Heart right ventricle (tissue), 16 donors: Measurements from ENCODE around the gene USP40. TPM values are rescaled to one million over a fixed set of nuclear protein-coding genes. Genes with fewer than 3 reads are reported as not detected.
A peak's percentile ranks its signal among the peaks of the same experiment; 100 is the strongest.

Source experiments
- ATAC-seq, 8 donors: fragments of 200-7000 bp; cut with Tn5 transposase; one replicate each; pipeline ENCODE4 v1.9.1; 2020; ENCODE audit warnings: mild to moderate bottlenecking in 8 of 8, moderate library complexity in 8 of 8, moderate number of reproducible peaks in 1 of 8
- DNase-seq, 2 donors: peaks; one replicate each; pipeline ENCODE4 v3.0.0-alpha.2; 2020
- H3K27ac ChIP-seq, 10 donors: fragments of 200-600 bp; sonication (generic) in 2 of 10; one replicate each; pipeline versions ENCODE4 v1.5.0 to v1.8.0; 2020 to 2022; ENCODE audit warnings: mild to moderate bottlenecking in 3 of 10
- H3K27me3 ChIP-seq, 7 donors: fragments of 200-600 bp; one replicate each; pipeline ENCODE4 v1.8.0; 2021 to 2022; ENCODE audit warnings: mild to moderate bottlenecking in 2 of 7
- H3K36me3 ChIP-seq, 9 donors: fragments of 200-600 bp; sonication (generic) in 1 of 9; one replicate each; pipeline versions ENCODE4 v1.5.0 to v1.8.0; 2020 to 2022; ENCODE audit warnings: mild to moderate bottlenecking in 2 of 9
- H3K4me1 ChIP-seq, 9 donors: fragments of 200-600 bp; sonication (generic) in 1 of 9; one replicate each; pipeline versions ENCODE4 v1.5.0 to v1.8.0; 2020 to 2022; ENCODE audit warnings: mild to moderate bottlenecking in 4 of 9
- H3K4me3 ChIP-seq, 10 donors: fragments of 200-600 bp; sonication (generic) in 2 of 10; one replicate each; pipeline versions ENCODE4 v1.5.0 to v1.8.0; 2020 to 2022; ENCODE audit warnings: mild to moderate bottlenecking in 7 of 10, moderate library complexity in 2 of 10
- H3K9me3 ChIP-seq, 11 donors: fragments of 200-600 bp in 10 of 11; sonication (generic) in 2 of 11; one replicate each; pipeline versions ENCODE4 v1.5.0 to v1.8.0; 2013 to 2022; ENCODE audit warnings: mild to moderate bottlenecking in 2 of 11, control low read depth in 1 of 11, moderate library complexity in 1 of 11
- WGBS, 2 donors: extraction: QIAGEN DNeasy Blood & Tissue Kit; methylation state at CpG; one replicate each; pipeline ENCODE4 v1.1.7; 2013; ENCODE audit warnings: inconsistent platforms in 1 of 2; 5-methylcytosine and 5-hydroxymethylcytosine counted together
- intact Hi-C, 10 donors: fragments of 100-400 bp; cut with DNase I; formaldehyde crosslinking; loops; one replicate each; pipeline versions ENCODE4 v1.11.1 to v1.14.2; 2022
- polyA plus RNA-seq, 2 donors: library from polyadenylated mRNA; stranded (reverse); fragments of 200-250 nt; gene quantifications; one replicate each; pipeline ENCODE4 v1.2.3, GENCODE V29; 2013
- total RNA-seq, 10 donors: library from RNA; stranded (reverse); fragmentation: NEBNext Ultra II Directional in 3 of 10; extraction: Animal tissue kit (Norgen Biotek cat#: 25700) in 3 of 10; gene quantifications; one replicate each; pipeline versions ENCODE4 v1.2.1 to v1.2.4, GENCODE V29; 2021 to 2023
- TF ChIP-seq, protein P1 (sequence below), 9 donors: fragments of 200-600 bp; sonication (generic) in 2 of 9; IDR thresholded peaks; one replicate each; pipeline versions ENCODE4 v1.5.0 to v1.8.0; 2021 to 2022; ENCODE audit warnings: antibody characterized with exemption in 9 of 9, mild to moderate bottlenecking in 5 of 9, moderate library complexity in 1 of 9
- donor health status: Arrhythmogenic right ventricular cardiomyopathy.
- donor health status: ischemic (EF 13 %, LVEDD 7.1; RV severe dilation, severe dysfunction).
- donor health status: healthy with polysubstance abuse.
- donor health status: DM: no; HTN: yes; CAD: no.
- donor health status: DM: no; HTN: no; CAD: no.
- donor health status: ischemic (EF 25% LVEDD 6.9; RV normal size, moderate dysfunction).
- donor health status: ischemic (EF 25% LVEDD 5.7; RV mildly dilated, moderate dysfunction).
- donor health status: healthy.
- donor health status: DM: yes; HTN: yes; CAD: no.
- donor health status: Ischemic cardiomyopathy.
- donor health status: ischemic (EF 35%, LVEDD 5.7; RV mildly dilated, moderate dysfunction).
- donor health status: nonischemic (EF 11% LVEDD 7.7; RV severe dilation, severe dysfunction).
- donor health status: DM: yes; HTN: yes; CAD: no.
- donor health status: PGD.
- donor health status: ischemic (EF 29% LVEDD 5.4; RV normal size, mild dysfunction).
- donor health status: nonischemic (EF 23%, LVEDD 6.1; RV moderate dilation, normal function).

Gene USP40
- total and polyA plus RNA-seq, 12 donors, result 9.1 to 32.8 (median 16.1) TPM

DNA sequence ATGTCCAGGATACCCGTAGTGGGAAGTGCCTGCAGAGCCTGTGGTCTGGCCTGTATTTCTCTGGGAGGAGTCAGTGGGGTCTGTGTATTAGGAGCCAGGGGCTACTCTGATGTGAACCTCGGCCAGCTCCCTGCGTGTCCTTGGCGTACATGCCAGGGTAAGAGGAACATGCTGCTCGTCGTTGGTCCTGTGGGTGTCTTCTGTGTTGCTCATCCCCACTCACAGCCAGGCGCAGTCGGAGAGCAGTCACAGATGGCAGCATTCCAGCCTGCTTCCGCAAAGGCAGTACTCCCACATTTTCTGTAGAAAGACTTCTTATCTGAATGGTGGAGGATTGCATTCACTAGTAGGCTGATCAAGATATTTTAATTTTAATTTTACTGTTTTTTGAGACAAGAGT lies 127.4 kb downstream of the USP40 start:
- Histone ChIP-seq H3K4me1 (peaks cover 6 to 66% (median 32%) of the 10 kb centered on the region in 9 donors), H3K36me3 (peaks cover 0 to 98% (median 12%) of the 10 kb centered on the region in 9 donors), H3K9me3 (no peaks in the 10 kb centered on the region), H3K27ac (no peak overlapping the region), H3K4me3 (no peak overlapping the region), H3K27me3 (no peaks in the 10 kb centered on the region)
- TF ChIP-seq, protein P1, sequence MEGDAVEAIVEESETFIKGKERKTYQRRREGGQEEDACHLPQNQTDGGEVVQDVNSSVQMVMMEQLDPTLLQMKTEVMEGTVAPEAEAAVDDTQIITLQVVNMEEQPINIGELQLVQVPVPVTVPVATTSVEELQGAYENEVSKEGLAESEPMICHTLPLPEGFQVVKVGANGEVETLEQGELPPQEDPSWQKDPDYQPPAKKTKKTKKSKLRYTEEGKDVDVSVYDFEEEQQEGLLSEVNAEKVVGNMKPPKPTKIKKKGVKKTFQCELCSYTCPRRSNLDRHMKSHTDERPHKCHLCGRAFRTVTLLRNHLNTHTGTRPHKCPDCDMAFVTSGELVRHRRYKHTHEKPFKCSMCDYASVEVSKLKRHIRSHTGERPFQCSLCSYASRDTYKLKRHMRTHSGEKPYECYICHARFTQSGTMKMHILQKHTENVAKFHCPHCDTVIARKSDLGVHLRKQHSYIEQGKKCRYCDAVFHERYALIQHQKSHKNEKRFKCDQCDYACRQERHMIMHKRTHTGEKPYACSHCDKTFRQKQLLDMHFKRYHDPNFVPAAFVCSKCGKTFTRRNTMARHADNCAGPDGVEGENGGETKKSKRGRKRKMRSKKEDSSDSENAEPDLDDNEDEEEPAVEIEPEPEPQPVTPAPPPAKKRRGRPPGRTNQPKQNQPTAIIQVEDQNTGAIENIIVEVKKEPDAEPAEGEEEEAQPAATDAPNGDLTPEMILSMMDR (IDR thresholded peaks at IDR 0.05), result no peak
- 34 to 39% methylated on average over 9 of the region's 9 CpGs for WGBS, 2 donors
- intact Hi-C loops, result no loop called here
- ATAC-seq (peak in 3 of 8 donors; percentile 16 to 25 (median 18)), DNase-seq (peak; percentile 42 to 64)

DNA sequence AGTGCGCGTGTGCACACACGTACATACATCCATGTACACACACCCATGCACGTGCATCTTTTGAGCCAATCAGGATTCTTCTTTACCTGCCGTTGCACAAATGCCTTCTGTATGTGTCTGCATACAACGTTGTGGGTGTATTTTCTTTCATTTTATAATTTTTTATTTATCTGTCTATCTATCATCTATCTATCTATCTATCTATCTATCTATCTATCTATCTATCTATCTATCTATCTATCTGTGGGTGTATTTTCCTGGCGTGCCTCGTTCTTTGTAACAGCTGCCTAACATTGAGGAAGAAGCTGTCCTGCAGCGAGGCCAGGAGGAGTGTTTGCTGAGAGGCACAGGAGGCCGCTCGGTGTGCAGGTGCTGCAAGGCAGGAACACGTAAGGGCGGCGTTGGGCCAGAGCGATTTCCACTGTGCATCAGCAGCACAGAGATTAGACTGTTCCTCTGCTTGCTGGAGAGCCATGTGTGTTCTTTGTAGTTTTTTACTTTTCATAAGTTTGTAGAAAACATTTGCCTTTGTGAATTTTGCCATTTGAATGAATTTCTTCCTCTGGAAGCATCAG lies 127.9 kb downstream of the USP40 start:
- Histone ChIP-seq H3K4me3 (no peak overlapping the region), H3K4me1 (peaks cover 6 to 68% (median 33%) of the 10 kb centered on the region in 9 donors), H3K27me3 (no peaks in the 10 kb centered on the region), H3K27ac (no peak overlapping the region), H3K36me3 (peaks cover 0 to 95% (median 12%) of the 10 kb centered on the region in 9 donors), H3K9me3 (no peaks in the 10 kb centered on the region)
- DNase-seq (no peak), ATAC-seq (no peak)
- WGBS, 2 donors, result 87 to 90% methylated on average over 15 of the region's 15 CpGs
- TF ChIP-seq, protein P1 (IDR thresholded peaks at IDR 0.05), result no peak
- intact Hi-C loops, result no loop called here

- DNase-seq (no peak), ATAC-seq (no peak)
- WGBS, 2 donors, result 80 to 82% methylated on average over 14 of the region's 14 CpGs
- Histone ChIP-seq H3K27ac (peak overlapping the region in 2 of 10 donors; percentile 36 to 55), H3K4me1 (peaks cover 6 to 67% (median 34%) of the 10 kb centered on the region in 9 donors), H3K27me3 (no peaks in the 10 kb centered on the region), H3K9me3 (no peaks in the 10 kb centered on the region), H3K4me3 (no peak overlapping the region), H3K36me3 (peaks cover 0 to 83% (median 12%) of the 10 kb centered on the region in 9 donors)
- intact Hi-C loops, result loop anchor here in 1 of 10 donors (2.0 kb wide), 1 partner anchor 19 kb away; no protein-coding TSS in a partner anchor
- TF ChIP-seq, protein P1 (IDR thresholded peaks at IDR 0.05), result no peak
Observed at GRCh38 chr2:233437439-233437955, 129.1 kb downstream of the USP40 start.

DNA sequence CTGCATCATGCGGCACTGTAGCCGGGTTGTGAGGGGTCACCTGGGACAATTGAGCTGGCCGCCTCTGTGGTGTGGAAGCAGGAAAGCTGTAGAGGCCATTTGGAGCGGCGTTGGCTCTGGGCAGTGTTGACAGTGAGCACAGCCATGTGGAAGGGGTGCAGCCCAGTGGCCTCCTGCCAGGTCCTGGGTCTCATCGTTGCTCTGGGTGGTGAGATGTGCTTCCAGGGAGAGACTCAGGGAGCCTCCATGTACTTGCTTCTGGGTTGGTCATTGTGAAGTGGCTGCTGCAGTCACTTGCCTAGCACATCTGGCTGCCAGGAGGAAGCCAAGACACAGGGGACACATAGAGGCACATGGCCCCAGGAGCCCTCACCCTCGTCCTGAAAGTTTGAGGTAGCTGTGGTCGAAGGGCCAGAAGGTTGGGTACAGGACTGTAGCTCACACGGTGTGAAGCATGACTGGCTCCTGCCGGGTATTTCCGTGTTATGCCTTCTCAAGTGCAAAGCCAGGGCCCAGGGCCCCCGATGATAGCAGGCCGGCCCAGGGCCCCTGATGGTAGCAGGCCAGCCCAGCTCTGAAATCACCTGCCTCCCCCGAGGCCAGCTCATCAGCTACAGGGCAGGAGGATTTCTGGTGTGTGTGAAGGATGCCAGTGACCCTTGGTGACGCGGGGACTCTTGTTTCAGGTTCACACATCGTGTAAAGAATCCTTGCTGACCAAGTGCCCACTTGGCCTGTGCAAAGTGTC lies 129.7 kb downstream of the USP40 start:
- H3K27ac ChIP-seq, result peak overlapping the region in 3 of 10 donors; percentile 15 to 55 (median 36)
- intact Hi-C loops, result loop anchor here in 1 of 10 donors (2.0 kb wide), 1 partner anchor 18 kb away; no protein-coding TSS in a partner anchor
- H3K4me1 ChIP-seq, result peaks cover 6 to 67% (median 34%) of the 10 kb centered on the region in 9 donors
- no peaks in the 10 kb centered on the region for H3K9me3 ChIP-seq
- H3K27me3 ChIP-seq, result no peaks in the 10 kb centered on the region
- peaks cover 0 to 77% (median 12%) of the 10 kb centered on the region in 9 donors for H3K36me3 ChIP-seq
- H3K4me3 ChIP-seq, result no peak overlapping the region
- ATAC-seq (peak; percentile 34 to 86 (median 68)), DNase-seq (peak; percentile 53 to 60)
- TF ChIP-seq, protein P1 (IDR thresholded peaks at IDR 0.05), result no peak
- 50 to 69% methylated on average over 17 of the region's 17 CpGs for WGBS, 2 donors
